ENCODE measurements around the gene CPED1. TPM values are rescaled to one million over a fixed set of nuclear protein-coding genes. Genes with fewer than 3 reads are reported as not detected.

Gene CPED1
- total RNA-seq, 1 experiment from 2014 or later = 0.44 TPM

- TF ChIP-seq ZNF281 (CRISPR knock-in tag; IDR thresholded peaks at IDR 0.05) (no peak), JAZF1 (CRISPR knock-in tag; IDR thresholded peaks at IDR 0.05) (no peak), NR3C1 (CRISPR knock-in tag; conservative IDR thresholded peaks at IDR 0.05; ENCODE audit: low read depth) (no peak)
Observed at GRCh38 chr7:121138262-121138933, 149.9 kb downstream of the CPED1 start (continued).

GRCh38 chr7:121139427-121139826 is 150.9 kb downstream of the CPED1 start:
- TF ChIP-seq CTCF (IDR thresholded peaks at IDR 0.05) (no peak), ZNF232 (CRISPR knock-in tag; IDR thresholded peaks at IDR 0.05) (no peak), OVOL2 (CRISPR knock-in tag; IDR thresholded peaks at IDR 0.05; ENCODE audit: borderline replicate concordance) (no peak), JAZF1 (CRISPR knock-in tag; IDR thresholded peaks at IDR 0.05) (no peak), SP1 (CRISPR knock-in tag; conservative IDR thresholded peaks at IDR 0.05) (no peak), ZNF317 (CRISPR knock-in tag; IDR thresholded peaks at IDR 0.05; ENCODE audit: borderline replicate concordance, low read depth) (no peak), ZNF263 (CRISPR knock-in tag; IDR thresholded peaks at IDR 0.05; ENCODE audit: low read depth) (no peak), MXD4 (CRISPR knock-in tag; IDR thresholded peaks at IDR 0.05; ENCODE audit: borderline replicate concordance) (no peak), ZNF281 (CRISPR knock-in tag; IDR thresholded peaks at IDR 0.05) (no peak)
- Mint-ChIP-seq H3K4me3 (no peak overlapping the region), H3K9me3 (no peaks in the 10 kb centered on the region), H3K36me3 (no peaks in the 10 kb centered on the region), H3K27ac (no peak overlapping the region), H3K4me1 (no peaks in the 10 kb centered on the region), H3K27me3 (ENCODE audit: low read depth) (no peaks in the 10 kb centered on the region)
- ChIA-PET CTCF (no interaction called here), POLR2A (no interaction called here)
- DNase-seq (ENCODE audit: low spot score) (no peak), ATAC-seq (no peak)

- ChIA-PET CTCF (no interaction called here), POLR2A (no interaction called here)
- no peaks in the 10 kb centered on the region for H3K36me3 Mint-ChIP-seq
- ATAC-seq (no peak), DNase-seq (ENCODE audit: low spot score) (no peak)
- TF ChIP-seq PRDM15 (CRISPR knock-in tag; IDR thresholded peaks at IDR 0.05) (no peak), EMX1 (CRISPR knock-in tag; IDR thresholded peaks at IDR 0.05) (no peak), FOXK1 (CRISPR knock-in tag; IDR thresholded peaks at IDR 0.05) (no peak), SMAD4 (CRISPR knock-in tag; IDR thresholded peaks at IDR 0.05) (no peak), JUN (CRISPR knock-in tag; IDR thresholded peaks at IDR 0.05) (no peak), ZNF281 (CRISPR knock-in tag; IDR thresholded peaks at IDR 0.05) (no peak)
- no peaks in the 10 kb centered on the region for H3K4me1 Mint-ChIP-seq
- no peak overlapping the region for H3K27ac Mint-ChIP-seq
- no peaks in the 10 kb centered on the region for H3K27me3 Mint-ChIP-seq (ENCODE audit: low read depth)
- no peaks in the 10 kb centered on the region for H3K9me3 Mint-ChIP-seq
- no peak overlapping the region for H3K4me3 Mint-ChIP-seq
Observed at GRCh38 chr7:121140790-121141189, 152.3 kb downstream of the CPED1 start.

Measured in WTC11 (cell line).